ENCODE measurements around the gene ATP8A1. TPM values are rescaled to one million over a fixed set of nuclear protein-coding genes. Genes with fewer than 3 reads are reported as not detected.

The ATP8A1 gene
- total RNA-seq, 1 experiment from 2014 or later, result 14.3 TPM

DNA sequence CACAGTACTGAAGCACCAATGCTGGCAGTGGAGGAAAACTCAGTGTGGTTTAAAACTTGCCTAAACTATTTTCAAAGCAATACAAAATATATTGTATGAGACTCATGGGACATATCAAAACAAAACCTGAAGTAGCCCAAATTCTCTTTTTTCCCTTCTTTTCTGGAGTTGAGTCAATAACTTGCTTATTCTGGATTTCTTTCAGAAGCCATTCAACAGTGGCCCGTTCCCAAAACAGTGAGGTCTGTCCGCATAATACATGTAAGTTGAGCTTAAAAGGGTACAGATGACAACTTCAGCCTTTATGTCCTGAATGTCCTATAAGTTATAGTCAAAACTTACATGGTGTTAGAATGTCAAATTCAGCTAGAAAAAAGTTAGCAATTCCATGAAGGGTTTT is 158.9 kb downstream of the ATP8A1 start:
- POLR2A ChIA-PET, result no interaction called here
- Mint-ChIP-seq H3K27ac (no peak overlapping the region), H3K4me3 (no peak overlapping the region), H3K36me3 (no peaks in the 10 kb centered on the region), H3K27me3 (ENCODE audit: low read depth) (no peaks in the 10 kb centered on the region), H3K4me1 (peaks cover 43% of the 10 kb centered on the region), H3K9me3 (no peaks in the 10 kb centered on the region)
- no peak for TF ChIP-seq NR1H2 (CRISPR knock-in tag; IDR thresholded peaks at IDR 0.05)
- no peak for ATAC-seq
- CTCF ChIA-PET, result no interaction called here
- DNase-seq (ENCODE audit: low spot score), result no peak

- Mint-ChIP-seq H3K4me3 (no peak overlapping the region), H3K27me3 (ENCODE audit: low read depth) (no peaks in the 10 kb centered on the region), H3K4me1 (peaks cover 36% of the 10 kb centered on the region), H3K27ac (peak overlapping the region; percentile 42; the same call in 1 of the 2 replicates), H3K9me3 (no peaks in the 10 kb centered on the region), H3K36me3 (no peaks in the 10 kb centered on the region)
- DNase-seq (ENCODE audit: low spot score), result no peak
- POLR2A ChIA-PET, result no interaction called here
- ATAC-seq, result no peak
- CTCF ChIA-PET, result no interaction called here
- TF ChIP-seq FOXJ3 (CRISPR knock-in tag; IDR thresholded peaks at IDR 0.05; ENCODE audit: borderline replicate concordance) (no peak), FOXP4 (CRISPR knock-in tag; IDR thresholded peaks at IDR 0.05) (no peak), NFYB (CRISPR knock-in tag; conservative IDR thresholded peaks at IDR 0.05; ENCODE audit: low read depth) (no peak), CREM (CRISPR knock-in tag; IDR thresholded peaks at IDR 0.05) (no peak), GABPB1 (CRISPR knock-in tag; IDR thresholded peaks at IDR 0.05) (no peak), JAZF1 (CRISPR knock-in tag; IDR thresholded peaks at IDR 0.05) (no peak), E2F4 (CRISPR knock-in tag; IDR thresholded peaks at IDR 0.05; ENCODE audit: borderline replicate concordance, low read depth) (no peak), IRF2 (CRISPR knock-in tag; IDR thresholded peaks at IDR 0.05; ENCODE audit: borderline replicate concordance, low read depth) (no peak), ZBTB21 (CRISPR knock-in tag; IDR thresholded peaks at IDR 0.05; ENCODE audit: borderline replicate concordance) (no peak), AR (CRISPR knock-in tag; IDR thresholded peaks at IDR 0.05) (no peak), ZNF317 (CRISPR knock-in tag; IDR thresholded peaks at IDR 0.05; ENCODE audit: borderline replicate concordance, low read depth) (no peak), ZNF219 (CRISPR knock-in tag; IDR thresholded peaks at IDR 0.05; ENCODE audit: borderline replicate concordance) (no peak), ZNF532 (CRISPR knock-in tag; IDR thresholded peaks at IDR 0.05; ENCODE audit: borderline replicate concordance) (no peak), IRF1 (CRISPR knock-in tag; IDR thresholded peaks at IDR 0.05) (no peak), ZNF425 (CRISPR knock-in tag; conservative IDR thresholded peaks at IDR 0.05) (no peak), ETV6 (CRISPR knock-in tag; IDR thresholded peaks at IDR 0.05) (no peak), ZNF671 (CRISPR knock-in tag; IDR thresholded peaks at IDR 0.05) (no peak)
- TF ChIP-seq, protein P1, sequence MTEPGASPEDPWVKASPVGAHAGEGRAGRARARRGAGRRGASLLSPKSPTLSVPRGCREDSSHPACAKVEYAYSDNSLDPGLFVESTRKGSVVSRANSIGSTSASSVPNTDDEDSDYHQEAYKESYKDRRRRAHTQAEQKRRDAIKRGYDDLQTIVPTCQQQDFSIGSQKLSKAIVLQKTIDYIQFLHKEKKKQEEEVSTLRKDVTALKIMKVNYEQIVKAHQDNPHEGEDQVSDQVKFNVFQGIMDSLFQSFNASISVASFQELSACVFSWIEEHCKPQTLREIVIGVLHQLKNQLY (CRISPR knock-in tag; IDR thresholded peaks at IDR 0.05), result no peak
Measured at GRCh38 chr4:42497142-42497910, 159.6 kb downstream of the ATP8A1 start.
